ENCODE results near the gene RNF213.

DNA sequence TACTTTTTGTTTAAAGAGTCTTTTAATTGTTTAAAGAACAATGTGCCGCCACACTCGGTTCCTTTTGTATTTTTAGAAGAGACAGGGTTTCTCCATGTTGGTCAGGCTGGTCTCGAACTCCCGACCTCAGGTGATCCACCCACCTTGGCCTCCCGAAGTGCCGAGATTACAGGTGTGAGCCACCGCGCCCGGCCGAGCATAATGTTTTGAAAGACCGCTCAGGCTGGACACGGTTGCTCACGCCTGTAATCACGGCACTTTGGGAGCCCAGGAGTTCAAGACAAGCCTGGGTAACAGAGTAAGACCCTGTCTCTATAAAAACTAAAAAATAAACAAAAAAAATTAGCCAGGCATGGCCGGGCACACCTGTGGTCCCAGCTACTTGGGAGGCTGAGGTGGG, 59.8 kb downstream of the RNF213 start:
- TF ChIP-seq POLR2A (IDR thresholded peaks at IDR 0.05) = no peak
- no peak for TF ChIP-seq CTCF (IDR thresholded peaks at IDR 0.05)
- no peak for TF ChIP-seq EP300 (IDR thresholded peaks at IDR 0.05)
